IMR-90 (cell line): ENCODE data around the gene OPN1SW. TPM values are rescaled to one million over a fixed set of nuclear protein-coding genes. Genes with fewer than 3 reads are reported as not detected.

Experiments
- ATAC-seq: fragments of 200-7000 bp; cut with Tn5 transposase; 2 replicates; pipeline ENCODE4 v1.9.1; 2020; ENCODE audit warnings: low read depth, mild to moderate bottlenecking, moderate library complexity
- BruUV-seq: library from RNA; stranded (reverse); fragments of 400-500 nt; replicated peaks from 2 replicates; lab custom pipeline; 2021; lab: Mats Ljungman, UMichigan
- CTCF ChIA-PET: fragments of 300-600 bp; formaldehyde crosslinking; extraction: SDS; loops from one replicate; lab custom pipeline; 2021; ENCODE audit warnings: antibody characterized with exemption; lab: Yijun Ruan, JAX
- POLR2A ChIA-PET: fragments of 300-600 bp; sonication (Branson Sonifier 250); formaldehyde crosslinking; loops from one replicate; lab custom pipeline; 2022; ENCODE audit warnings: antibody characterized with exemption; ENCODE audit not compliant: unreplicated experiment; lab: Charles Lee
- DNase-seq: peaks from one replicate; pipeline ENCODE4 v3.0.0; 2013
- H2AFZ ChIP-seq: replicated peaks from 2 replicates; pipeline ENCODE3; 2013; ENCODE audit warnings: low read length, mild to moderate bottlenecking; ENCODE audit not compliant: poor library complexity
- H2AK5ac ChIP-seq: 2 replicates; pipeline ENCODE4 v1.6.1; 2013; ENCODE audit warnings: low read depth, low read length, inconsistent platforms
- H2AK9ac ChIP-seq: replicated peaks from 2 replicates; pipeline ENCODE3; 2013; ENCODE audit warnings: mild to moderate bottlenecking, low read depth, low read length, moderate library complexity; ENCODE audit not compliant: poor library complexity
- H2BK120ac ChIP-seq: 2 replicates; pipeline ENCODE4 v1.6.1; 2013; ENCODE audit warnings: low read depth, low read length, inconsistent platforms
- H2BK15ac ChIP-seq: 3 replicates; pipeline ENCODE4 v1.6.1; 2013; ENCODE audit warnings: low read depth, low read length, inconsistent platforms
- H2BK20ac ChIP-seq: 2 replicates; pipeline ENCODE4 v1.6.1; 2013; ENCODE audit warnings: low read depth, mild to moderate bottlenecking, inconsistent platforms, low read length, moderate library complexity
- H2BK5ac ChIP-seq: 2 replicates; pipeline ENCODE4 v1.6.1; 2013; ENCODE audit warnings: mild to moderate bottlenecking, low read depth, low read length, inconsistent platforms; ENCODE audit not compliant: poor library complexity, severe bottlenecking
- H3K14ac ChIP-seq: replicated peaks from 2 replicates; pipeline ENCODE4 v1.6.1; 2013; ENCODE audit warnings: low read depth, low read length, inconsistent platforms
- H3K18ac ChIP-seq: 2 replicates; pipeline ENCODE4 v1.6.1; 2013; ENCODE audit warnings: low read depth, low read length, control low read depth
- H3K23ac ChIP-seq: 2 replicates; pipeline ENCODE4 v1.6.1; 2013; ENCODE audit warnings: low read depth, low read length, inconsistent platforms
- H3K27ac ChIP-seq: 2 replicates; pipeline ENCODE4 v1.5.1; 2013; ENCODE audit warnings: mild to moderate bottlenecking, control low read depth, low read length; ENCODE audit not compliant: insufficient read depth
- H3K27me3 ChIP-seq: 2 replicates; pipeline ENCODE4 v1.6.1; 2013; ENCODE audit warnings: low read length; ENCODE audit not compliant: control insufficient read depth, insufficient read depth
- H3K36me3 ChIP-seq: 2 replicates; pipeline ENCODE4 v1.6.1; 2013; ENCODE audit warnings: low read length, mixed read lengths; ENCODE audit not compliant: control insufficient read depth, insufficient read depth
- H3K4ac ChIP-seq: 2 replicates; pipeline ENCODE4 v1.6.1; 2013; ENCODE audit warnings: low read depth, low read length, inconsistent platforms
- H3K4me1 ChIP-seq: 2 replicates; pipeline ENCODE4 v1.6.1; 2013; ENCODE audit warnings: low read length, mixed read lengths; ENCODE audit not compliant: control insufficient read depth, insufficient read depth
- H3K4me2 ChIP-seq: 2 replicates; pipeline ENCODE4 v1.6.1; 2013; ENCODE audit warnings: low read depth, mild to moderate bottlenecking, control low read depth, low read length, moderate library complexity
- H3K4me3 ChIP-seq: 2 replicates; pipeline ENCODE4 v1.5.1; 2013; ENCODE audit warnings: low read depth, mild to moderate bottlenecking, control low read depth, low read length, moderate library complexity; ENCODE audit not compliant: insufficient read depth
- H3K56ac ChIP-seq: 2 replicates; pipeline ENCODE4 v1.6.1; 2013; ENCODE audit warnings: low read length, inconsistent platforms; ENCODE audit not compliant: insufficient read depth; ENCODE audit errors: extremely low read depth
- H3K79me1 ChIP-seq, 2 experiments: 2 replicates each; pipeline ENCODE4 v1.6.1; 2013; ENCODE audit warnings: low read length in 2 of 2, inconsistent platforms in 1 of 2, low read depth in 1 of 2
- H3K9ac ChIP-seq: 2 replicates; pipeline ENCODE4 v1.6.1; 2013; ENCODE audit warnings: low read depth, low read length, control low read depth
- H3K9me1 ChIP-seq: 2 replicates; pipeline ENCODE4 v1.6.1; 2013; ENCODE audit warnings: low read length, inconsistent platforms; ENCODE audit not compliant: insufficient read depth
- H3K9me3 ChIP-seq: 2 replicates; pipeline ENCODE4 v1.6.1; 2013; ENCODE audit warnings: low read length; ENCODE audit not compliant: control insufficient read depth, insufficient read depth
- H4K20me1 ChIP-seq: 2 replicates; pipeline ENCODE4 v1.6.1; 2013; ENCODE audit warnings: low read length, inconsistent platforms; ENCODE audit not compliant: insufficient read depth
- H4K5ac ChIP-seq: 2 replicates; pipeline ENCODE4 v1.6.1; 2013; ENCODE audit warnings: mild to moderate bottlenecking, low read depth, low read length, control low read depth
- H4K8ac ChIP-seq, 2 experiments: 2 replicates each; pipeline ENCODE4 v1.6.1; 2013; ENCODE audit warnings: low read depth in 2 of 2, low read length in 2 of 2, control low read depth in 1 of 2, inconsistent platforms in 1 of 2
- H4K91ac ChIP-seq: 2 replicates; pipeline ENCODE4 v1.6.1; 2013; ENCODE audit warnings: low read depth, low read length, inconsistent platforms; ENCODE audit not compliant: insufficient read depth
- CEBPB ChIP-seq: IDR thresholded peaks from 2 replicates; pipeline ENCODE4 v1.6.1; 2012; ENCODE audit warnings: low read depth, low read length, improper control_type of control experiment
- CHD1 ChIP-seq: IDR thresholded peaks from 2 replicates; pipeline ENCODE4 v1.6.1; 2012; ENCODE audit warnings: low read depth, low read length, improper control_type of control experiment
- FOS ChIP-seq: fragments of 150-350 bp; IDR thresholded peaks from 2 replicates; pipeline ENCODE4 v1.6.1; 2016; ENCODE audit warnings: low read depth, low read length
- MAZ ChIP-seq: IDR thresholded peaks from 2 replicates; pipeline ENCODE4 v1.6.1; 2012; ENCODE audit warnings: low read depth, mild to moderate bottlenecking, low read length, improper control_type of control experiment, moderate library complexity, borderline replicate concordance
- MXI1 ChIP-seq: IDR thresholded peaks from 2 replicates; pipeline ENCODE4 v1.6.1; 2012; ENCODE audit warnings: low read depth, mild to moderate bottlenecking, low read length, moderate library complexity, borderline replicate concordance
- RAD21 ChIP-seq: IDR thresholded peaks from 2 replicates; pipeline ENCODE4 v1.6.1; 2012; ENCODE audit warnings: low read length, improper control_type of control experiment
- SMC3 ChIP-seq: fragments of 150-350 bp; IDR thresholded peaks from 2 replicates; pipeline ENCODE4 v1.6.1; 2016; ENCODE audit warnings: low read depth, mild to moderate bottlenecking, antibody characterized with exemption, low read length, moderate library complexity
- WGBS, 2 experiments: methylation state at CpG; one replicate each; pipeline versions ENCODE4 v1.1.5 to v1.1.7; 2013; ENCODE audit warnings: missing lambda C conversion rate in 2 of 2; ENCODE audit not compliant: insufficient read length in 1 of 2; ENCODE audit errors: extremely low coverage in 2 of 2; 5-methylcytosine and 5-hydroxymethylcytosine counted together
- dilution Hi-C: fragments of 300-500 bp; cut with HindIII; formaldehyde crosslinking; loops from one replicate; pipeline ENCODE4 v1.14.3; 2018; ENCODE audit warnings: low sequenced_read_pairs; ENCODE audit not compliant: unreplicated experiment
- in situ Hi-C: fragments of 300-500 bp; cut with MboI; formaldehyde crosslinking; loops from 3 replicates; pipeline ENCODE4 v1.14.3; 2019; ENCODE audit warnings: low sequenced_read_pairs, inconsistent platforms, mixed read lengths
- intact Hi-C: fragments of 100-400 bp; cut with micrococcal nuclease; formaldehyde crosslinking; loops from 2 replicates; pipeline ENCODE4 v1.10.0; 2022
- polyA plus RNA-seq, 3 experiments: library from polyadenylated mRNA; depleted of rRNA; stranded (reverse); fragments of >200 nt; gene quantifications; 2 replicates each; pipeline ENCODE4 v1.2.3, GENCODE V29; 2012; ENCODE audit warnings: low replicate concordance in 1 of 3
- total RNA-seq: library from RNA; depleted of rRNA; stranded (reverse); fragments of >200 nt; gene quantifications from 2 replicates; pipeline ENCODE4 v1.2.3, GENCODE V29; 2012

OPN1SW gene
- total and polyA plus RNA-seq, 2 of the 4 experiments (the other 2 are of a cell fraction) = not detected

DNA sequence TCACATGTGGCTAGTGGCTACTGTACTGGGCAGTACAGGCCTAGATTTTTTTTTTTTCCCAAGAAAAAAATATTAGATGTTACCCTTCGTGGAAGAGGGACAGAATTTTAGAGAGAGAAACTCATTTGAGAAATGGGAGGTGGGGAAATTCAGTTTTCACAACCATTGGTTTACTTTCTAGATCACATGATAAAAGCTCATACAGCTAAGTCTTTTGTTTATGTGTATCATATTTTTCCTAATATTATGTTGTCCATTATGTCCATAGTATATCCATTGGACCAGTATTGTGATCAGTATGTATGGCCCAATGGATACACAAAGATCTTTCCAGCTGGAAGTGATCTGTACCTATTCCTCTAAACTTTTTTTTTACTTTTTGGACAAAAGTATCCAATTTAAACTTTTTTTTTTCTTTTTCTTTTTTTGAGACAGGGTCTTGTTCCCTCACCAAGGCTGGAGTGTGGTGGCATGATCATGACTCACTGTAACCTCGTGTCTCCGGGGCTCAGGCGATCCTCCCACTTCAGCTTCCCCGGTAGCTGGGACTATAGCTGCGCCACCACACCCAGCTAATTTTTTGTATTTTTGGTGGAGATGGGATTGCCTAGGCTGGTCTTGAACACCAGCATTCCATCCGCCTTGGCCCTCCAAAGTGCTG is 32.4 kb downstream of the OPN1SW start:
- in situ Hi-C loops = no loop called here
- WGBS, 2 experiments = 100% methylated on average over 1 of the region's 7 CpGs; no CpG with 5 or more reads in 1 of the 2 experiments

More for the DNA sequence above, 32.4 kb downstream of the OPN1SW start:
- Histone ChIP-seq H3K9me3 (no peaks in the 10 kb centered on the region), H3K4me3 (no peak overlapping the region), H2BK120ac (no peak overlapping the region), H4K91ac (no peak overlapping the region), H3K4me2 (no peak overlapping the region), H2BK15ac (no peak overlapping the region), H4K5ac (no peak overlapping the region), H2BK5ac (no peak overlapping the region), H3K56ac (no peak overlapping the region), H2BK20ac (no peak overlapping the region), H4K8ac (no peak overlapping the region), H3K79me1 (peaks cover 0 to 22% of the 10 kb centered on the region in 2 experiments; a peak in 2 of 4 replicates), H3K9ac (no peak overlapping the region), H3K23ac (no peak overlapping the region), H4K20me1 (peaks cover 90% of the 10 kb centered on the region), H2AFZ (no peak overlapping the region), H3K18ac (no peak overlapping the region), H2AK5ac (peak overlapping the region; percentile 2; the same call in 1 of the 2 replicates), H3K14ac (no peak overlapping the region), H3K27ac (no peak overlapping the region), H3K4me1 (peaks cover 6% of the 10 kb centered on the region), H3K9me1 (peaks cover 18% of the 10 kb centered on the region), H3K27me3 (no peaks in the 10 kb centered on the region), H3K36me3 (peaks cover 12% of the 10 kb centered on the region), H3K4ac (no peak overlapping the region), H2AK9ac (no peak overlapping the region)
- ChIA-PET POLR2A (interaction anchor here (0.7 kb wide), 2 partner anchors 8 to 337 kb away, joined by 4 to 5 read pairs; no protein-coding TSS in a partner anchor), CTCF (interaction anchor here (0.7 kb wide), 1 partner anchor 32 kb away, joined by 6 read pairs; the partner anchor contains the start of gene OPN1SW)
- intact Hi-C loops = loop anchor here (5.0 kb wide), 1 partner anchor 89 kb away; the partner anchor contains the start of gene FLNC
- DNase-seq = no peak
- BruUV-seq = no TSS peak
- ATAC-seq = no peak
- dilution Hi-C loops = no loop called here
- TF ChIP-seq FOS (no peak), MXI1 (no peak), CHD1 (no peak), RAD21 (no peak), SMC3 (no peak), MAZ (no peak), CEBPB (no peak)
